HCT116 (cell line): ENCODE data around the gene MRGPRE. TPM values are rescaled to one million over a fixed set of nuclear protein-coding genes. Genes with fewer than 3 reads are reported as not detected.
"Not testable (repeated sequence)": the region's sequence is repeated elsewhere in the genome, so short reads cannot be mapped to it uniquely, and the experiment has no call there.

Experiments used
- ATAC-seq: fragments of 200-7000 bp; cut with Tn5 transposase; 2 replicates; pipeline ENCODE4 v1.9.1; 2020; ENCODE audit warnings: mild to moderate bottlenecking, moderate library complexity
- BruUV-seq: library from RNA; stranded (reverse); fragments of 400-500 nt; replicated peaks from 2 replicates; lab custom pipeline; 2021; lab: Mats Ljungman, UMichigan
- CTCF ChIA-PET: fragments of 300-600 bp; sonication (Branson Sonifier 250); formaldehyde crosslinking; loops from one replicate; lab custom pipeline; 2021; ENCODE audit warnings: antibody characterized with exemption; lab: Charles Lee
- POLR2A ChIA-PET: fragments of 300-600, 350-600 bp; sonication (Branson Sonifier 250); formaldehyde crosslinking; loops from one replicate; lab custom pipeline; 2021; ENCODE audit warnings: antibody characterized with exemption; lab: Charles Lee
- RAD21 ChIA-PET, 2 experiments: fragments of 300-600 bp; sonication (Branson Sonifier 250); formaldehyde crosslinking; loops; one replicate each; lab custom pipeline; 2023; ENCODE audit warnings: low total read pairs in 2 of 2; ENCODE audit not compliant: uncharacterized antibody in 2 of 2, unreplicated experiment in 2 of 2, low non-redundant PET in 1 of 2; lab: Charles Lee
- DNase-seq: peaks from one replicate; pipeline ENCODE4 v3.0.0-alpha.2; 2010; ENCODE audit warnings: low read depth, low spot score
- H2AFZ ChIP-seq: fragments of 200-600 bp; shearing (Covaris generic), sonication (generic); 2 replicates; pipeline ENCODE4 v1.6.1; 2017; ENCODE audit warnings: low read depth, mixed run types, mixed read lengths, antibody characterized with exemption, low read length; ENCODE audit not compliant: poor library complexity, severe bottlenecking
- H3K27ac ChIP-seq: 2 replicates; pipeline ENCODE4 v1.5.1; 2012; ENCODE audit warnings: low read depth, low read length
- H3K27me3 ChIP-seq: fragments of 200-600 bp; sonication (generic); 2 replicates; pipeline ENCODE4 v1.6.1; 2016; ENCODE audit warnings: mixed run types, low read length, mixed read lengths; ENCODE audit not compliant: insufficient read depth
- H3K36me3 ChIP-seq, 2 experiments: fragments of 200-500 bp in 1 of 2; fragments of 200-600 bp in 1 of 2; sonication (Bioruptor generic) in 1 of 2; sonication (generic) in 1 of 2; 2 replicates each; pipeline versions ENCODE4 v1.5.1 to v1.6.1; 2014 to 2016; ENCODE audit warnings: low read length in 2 of 2, inconsistent platforms in 1 of 2, mixed read lengths in 1 of 2, mixed run types in 1 of 2; ENCODE audit not compliant: insufficient read depth in 2 of 2, control insufficient read depth in 1 of 2
- H3K4me1 ChIP-seq, 2 experiments: fragments of 200-600 bp in 1 of 2; sonication (generic) in 1 of 2; 2 replicates each; pipeline versions ENCODE4 v1.5.1 to v1.6.1; 2012 to 2017; ENCODE audit warnings: low read length in 2 of 2, inconsistent platforms in 1 of 2, mild to moderate bottlenecking in 1 of 2, mixed read lengths in 1 of 2, mixed run types in 1 of 2, moderate library complexity in 1 of 2; ENCODE audit not compliant: insufficient read depth in 2 of 2, control insufficient read depth in 1 of 2
- H3K4me2 ChIP-seq: fragments of 200-600 bp; sonication (generic); 2 replicates; pipeline ENCODE4 v1.6.1; 2017; ENCODE audit warnings: mixed run types, low read length, mixed read lengths
- H3K4me3 ChIP-seq, 2 experiments: fragments of 200-600 bp in 1 of 2; sonication (generic) in 1 of 2; replicated peaks in 1 of 2; 2 replicates each; pipeline ENCODE4 v1.5.1; 2011 to 2016; ENCODE audit warnings: low read length in 2 of 2, control low read depth in 1 of 2, low read depth in 1 of 2, mild to moderate bottlenecking in 1 of 2, mixed read lengths in 1 of 2, mixed run types in 1 of 2
- H3K79me2 ChIP-seq: fragments of 200-600 bp; sonication (generic); 2 replicates; pipeline ENCODE4 v1.6.1; 2017; ENCODE audit warnings: mild to moderate bottlenecking, mixed run types, low read length, moderate library complexity, mixed read lengths; ENCODE audit not compliant: insufficient read depth
- H3K9ac ChIP-seq: fragments of 200-600 bp; sonication (generic); 2 replicates; pipeline ENCODE4 v1.6.1; 2016; ENCODE audit warnings: low read length, mixed read lengths
- H3K9me2 ChIP-seq: fragments of 200-600 bp; sonication (generic), shearing (Covaris generic); 2 replicates; pipeline ENCODE4 v1.6.1; 2017; ENCODE audit warnings: mixed run types, mild to moderate bottlenecking, moderate library complexity; ENCODE audit not compliant: insufficient read depth
- H3K9me3 ChIP-seq, 2 experiments: fragments of 200-500 bp in 1 of 2; fragments of 200-600 bp in 1 of 2; sonication (Bioruptor generic) in 1 of 2; sonication (generic) in 1 of 2; 2 replicates each; pipeline ENCODE4 v1.6.1; 2014 to 2017; ENCODE audit warnings: low read length in 2 of 2, mixed read lengths in 2 of 2, inconsistent platforms in 1 of 2, low read depth in 1 of 2, mild to moderate bottlenecking in 1 of 2, mixed run types in 1 of 2, moderate library complexity in 1 of 2; ENCODE audit not compliant: control insufficient read depth in 1 of 2, insufficient read depth in 1 of 2
- H4K20me1 ChIP-seq: fragments of 200-600 bp; sonication (generic), shearing (Covaris generic); 2 replicates; pipeline ENCODE4 v1.6.1; 2017; ENCODE audit warnings: mixed run types, mild to moderate bottlenecking, moderate library complexity; ENCODE audit not compliant: insufficient read depth
- FOSL1 ChIP-seq: IDR thresholded peaks from 2 replicates; pipeline ENCODE4 v1.6.1; 2012; ENCODE audit warnings: low read depth
- SRF ChIP-seq: IDR thresholded peaks from 2 replicates; pipeline ENCODE4 v1.6.1; 2012; ENCODE audit warnings: low read depth
- intact Hi-C: fragments of 100-400 bp; cut with micrococcal nuclease; formaldehyde crosslinking; loops from 2 replicates; pipeline ENCODE4 v1.10.0; 2022
- total RNA-seq: library from RNA; stranded (reverse); gene quantifications from one replicate; pipeline ENCODE4 v1.2.1, GENCODE V29; 2021; ENCODE audit not compliant: unreplicated experiment

MRGPRE gene
- total RNA-seq, 1 experiment from 2014 or later: not detected

GRCh38 chr11:3255241-3255640 lies 23.0 kb upstream of the MRGPRE start:
- H4K20me1 ChIP-seq, CTCF ChIA-PET, H3K9ac ChIP-seq, POLR2A ChIA-PET, ATAC-seq, H3K9me3 ChIP-seq, DNase-seq, intact Hi-C loops, H3K4me3 ChIP-seq, H3K27me3 ChIP-seq, H3K4me1 ChIP-seq, RAD21 ChIA-PET, H3K9me2 ChIP-seq, H2AFZ ChIP-seq, H3K4me2 ChIP-seq, H3K36me3 ChIP-seq, H3K79me2 ChIP-seq, BruUV-seq, H3K27ac ChIP-seq: not testable (repeated sequence)

- H3K4me3 ChIP-seq, CTCF ChIA-PET, H3K9me2 ChIP-seq, H3K4me1 ChIP-seq, H3K27me3 ChIP-seq, H3K27ac ChIP-seq, POLR2A ChIA-PET, BruUV-seq, RAD21 ChIA-PET, H2AFZ ChIP-seq, H3K9me3 ChIP-seq, ATAC-seq, H3K4me2 ChIP-seq, H3K79me2 ChIP-seq, DNase-seq, H3K36me3 ChIP-seq, H4K20me1 ChIP-seq, H3K9ac ChIP-seq, intact Hi-C loops: not testable (repeated sequence)
These were observed 22.6 kb upstream of the MRGPRE start for GRCh38 chr11:3254773-3255172.

GRCh38 chr11:3245071-3245470 lies 12.9 kb upstream of the MRGPRE start:
- H3K4me3 ChIP-seq: no peak overlapping the region
- CTCF ChIA-PET: no interaction called here
- no peak overlapping the region for H3K9ac ChIP-seq
- H3K36me3 ChIP-seq: no peaks in the 10 kb centered on the region
- no peaks in the 10 kb centered on the region for H3K27me3 ChIP-seq
- H3K9me2 ChIP-seq: no peaks in the 10 kb centered on the region
- H3K79me2 ChIP-seq: no peaks in the 10 kb centered on the region
- RAD21 ChIA-PET: no interaction called here
- intact Hi-C loops: no loop called here
- no peak overlapping the region for H3K4me2 ChIP-seq
- no TSS peak for BruUV-seq
- POLR2A ChIA-PET: no interaction called here
- no peak for ATAC-seq
- no peaks in the 10 kb centered on the region for H4K20me1 ChIP-seq
- no peaks in the 10 kb centered on the region for H3K9me3 ChIP-seq
- DNase-seq: no peak
- no peaks in the 10 kb centered on the region for H3K4me1 ChIP-seq
- no peak overlapping the region for H2AFZ ChIP-seq
- no peak overlapping the region for H3K27ac ChIP-seq
- no peak for TF ChIP-seq SRF
- TF ChIP-seq FOSL1: no peak
